EL (cell line): ENCODE measurements around the gene SLC6A9.

Experiments
- DNase-seq: peaks from one replicate; pipeline ENCODE4 v3.0.0-alpha.2; 2016

Gene SLC6A9

DNA sequence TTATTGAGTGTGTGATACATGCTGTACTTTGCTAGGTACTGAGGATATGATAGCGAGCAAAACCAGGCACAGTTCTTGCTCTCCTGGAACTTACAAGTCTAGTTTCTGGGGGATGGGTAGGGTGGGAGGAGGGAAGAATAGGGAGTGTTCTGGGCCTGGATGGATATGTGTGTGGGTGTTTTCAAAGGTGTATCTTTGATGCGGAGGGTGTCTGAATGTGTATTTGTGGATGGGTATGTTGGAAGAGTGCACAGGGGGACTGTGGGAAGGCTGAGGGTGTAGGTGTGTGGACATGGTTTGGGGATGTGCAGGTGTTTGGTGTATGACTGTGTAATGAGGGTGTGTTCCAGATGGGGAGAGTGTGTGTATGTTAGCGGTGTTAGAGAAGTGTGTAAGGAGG lies 65.9 kb downstream of the SLC6A9 start:
- no peak for DNase-seq

- no peak for DNase-seq
Observed at GRCh38 chr1:43963890-43964289, 67.4 kb downstream of the SLC6A9 start.

DNA sequence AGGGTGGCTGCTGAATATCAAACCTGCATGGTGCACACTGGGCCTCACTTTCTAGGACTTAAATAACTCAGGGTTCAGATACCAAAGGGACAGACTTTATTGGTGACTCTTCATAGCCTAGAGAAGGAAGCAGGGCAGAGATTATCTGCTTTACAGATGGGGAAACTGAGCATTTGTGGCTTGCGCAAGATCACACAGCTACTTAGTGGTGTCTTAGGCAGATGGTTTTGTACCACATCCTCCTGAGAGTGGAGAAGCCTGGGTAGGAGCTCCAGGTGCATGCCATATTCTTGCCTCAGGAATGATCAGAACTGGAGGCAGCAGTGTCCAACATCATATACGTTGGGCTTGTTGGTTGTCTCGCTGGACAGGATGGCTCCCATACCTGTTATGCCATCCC lies 68.3 kb downstream of the SLC6A9 start:
- no peak for DNase-seq

DNA sequence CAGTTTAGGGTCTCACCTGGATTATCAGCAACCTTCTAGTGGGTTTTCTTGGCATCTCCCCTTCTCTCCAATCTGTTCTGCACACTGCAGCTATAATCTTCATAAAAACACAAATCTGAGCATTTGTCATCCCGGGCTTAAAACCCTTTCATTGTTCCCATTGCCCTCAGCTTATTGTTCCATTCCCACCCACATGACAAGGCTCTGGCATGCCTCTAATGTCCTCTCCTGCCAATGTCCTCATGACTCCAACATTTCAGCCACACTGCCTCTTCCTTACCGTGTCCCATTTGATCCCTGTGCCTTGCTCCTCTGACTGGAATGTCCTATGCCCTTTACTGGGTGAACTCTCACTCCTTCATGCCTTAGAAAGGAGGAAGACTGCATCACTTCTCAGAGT lies 68.9 kb downstream of the SLC6A9 start:
- no peak for DNase-seq

- DNase-seq, result no peak
Observed at GRCh38 chr1:43961692-43962091, 69.6 kb downstream of the SLC6A9 start.

- no peak for DNase-seq
Observed at GRCh38 chr1:43960798-43961197, 70.5 kb downstream of the SLC6A9 start.

GRCh38 chr1:43958351-43959255 lies 72.7 kb downstream of the SLC6A9 start:
- DNase-seq, result no peak

- no peak for DNase-seq
Observed at GRCh38 chr1:43957407-43958040, 73.7 kb downstream of the SLC6A9 start.

- no peak for DNase-seq
Observed at GRCh38 chr1:43956234-43956633, 75.0 kb downstream of the SLC6A9 start.

GRCh38 chr1:43954036-43954435 lies 77.2 kb downstream of the SLC6A9 start:
- no peak for DNase-seq

- DNase-seq, result no peak
Observed at GRCh38 chr1:43953361-43953760, 77.9 kb downstream of the SLC6A9 start.

GRCh38 chr1:43952731-43953346 lies 78.4 kb downstream of the SLC6A9 start:
- no peak for DNase-seq

- no peak for DNase-seq
Observed at GRCh38 chr1:43951021-43951985, 80.0 kb downstream of the SLC6A9 start.

DNA sequence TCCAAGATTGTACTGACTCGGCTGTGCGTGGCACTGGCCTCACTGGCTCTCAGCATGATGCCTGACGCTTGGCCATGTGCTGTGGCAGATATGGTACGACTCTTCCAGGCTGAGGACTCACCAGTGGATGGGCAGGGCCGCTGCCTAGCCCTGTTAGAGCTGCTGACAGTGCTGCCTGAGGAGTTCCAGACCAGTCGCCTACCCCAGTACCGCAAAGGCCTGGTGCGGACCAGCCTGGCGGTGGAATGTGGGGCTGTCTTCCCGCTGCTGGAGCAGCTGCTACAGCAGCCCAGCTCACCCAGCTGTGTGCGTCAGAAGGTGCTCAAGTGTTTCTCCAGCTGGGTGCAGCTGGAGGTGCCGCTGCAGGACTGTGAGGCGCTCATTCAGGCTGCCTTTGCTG lies 81.6 kb downstream of the SLC6A9 start:
- no peak for DNase-seq

GRCh38 chr1:43947874-43948437 lies 83.3 kb downstream of the SLC6A9 start:
- DNase-seq, result no peak

GRCh38 chr1:43947061-43947873 lies 84.0 kb downstream of the SLC6A9 start:
- no peak for DNase-seq
